Neuronal stem cell (in vitro differentiated cells): ENCODE data around the gene CXXC5.

Experiments
- DNase-seq: peaks from one replicate; pipeline ENCODE4 v3.0.0-alpha.2; 2013; ENCODE audit warnings: low spot score
- H2AFZ ChIP-seq: one replicate; pipeline ENCODE4 v1.6.1; 2013; ENCODE audit warnings: mild to moderate bottlenecking, low read length, inconsistent platforms
- H2AK5ac ChIP-seq: 2 replicates; pipeline ENCODE4 v1.6.1; 2013; ENCODE audit warnings: low read depth, mild to moderate bottlenecking, inconsistent platforms, low read length, moderate library complexity, mixed read lengths
- H2BK120ac ChIP-seq: 2 replicates; pipeline ENCODE4 v1.6.1; 2013; ENCODE audit warnings: low read depth, mild to moderate bottlenecking, inconsistent platforms, low read length, moderate library complexity, mixed read lengths
- H2BK12ac ChIP-seq: one replicate; pipeline ENCODE4 v1.6.1; 2013; ENCODE audit warnings: low read length, inconsistent platforms
- H2BK15ac ChIP-seq: 2 replicates; pipeline ENCODE4 v1.6.1; 2013; ENCODE audit warnings: mild to moderate bottlenecking, low read length, inconsistent platforms, mixed read lengths
- H2BK5ac ChIP-seq: one replicate; pipeline ENCODE4 v1.6.1; 2013; ENCODE audit warnings: inconsistent platforms, mild to moderate bottlenecking, low read length, moderate library complexity
- H3K14ac ChIP-seq: one replicate; pipeline ENCODE4 v1.6.1; 2013; ENCODE audit warnings: low read length, inconsistent platforms
- H3K18ac ChIP-seq: 2 replicates; pipeline ENCODE4 v1.6.1; 2013; ENCODE audit warnings: low read length, inconsistent platforms
- H3K23ac ChIP-seq: 2 replicates; pipeline ENCODE4 v1.6.1; 2013; ENCODE audit warnings: low read depth, mild to moderate bottlenecking, mixed read lengths, low read length, inconsistent platforms; ENCODE audit not compliant: poor library complexity
- H3K27ac ChIP-seq: replicated peaks from 3 replicates; pipeline ENCODE4 v1.5.1; 2013; ENCODE audit warnings: low read length, inconsistent platforms
- H3K27me3 ChIP-seq, 3 experiments: 2 replicates each; pipeline ENCODE4 v1.6.1; 2013; ENCODE audit warnings: low read length in 3 of 3, mild to moderate bottlenecking in 2 of 3, inconsistent platforms in 1 of 3, low read depth in 1 of 3, mixed read lengths in 1 of 3, moderate library complexity in 1 of 3; ENCODE audit not compliant: control insufficient read depth in 3 of 3, insufficient read depth in 3 of 3
- H3K36me3 ChIP-seq, 2 donors: replicated peaks in 1 of 2; 2 replicates each; pipeline ENCODE4 v1.6.1; 2013; ENCODE audit warnings: low read length in 2 of 2; ENCODE audit not compliant: control insufficient read depth in 2 of 2, insufficient read depth in 2 of 2
- H3K4ac ChIP-seq: 2 replicates; pipeline ENCODE4 v1.6.1; 2013; ENCODE audit warnings: inconsistent platforms, mild to moderate bottlenecking, low read length, moderate library complexity
- H3K4me1 ChIP-seq, 2 donors: 1 replicate in 1 of 2; 2 replicates in 1 of 2; pipeline ENCODE4 v1.6.1; 2013; ENCODE audit warnings: low read length in 2 of 2, low read depth in 1 of 2; ENCODE audit not compliant: control insufficient read depth in 2 of 2, insufficient read depth in 1 of 2
- H3K4me2 ChIP-seq: one replicate; pipeline ENCODE4 v1.6.1; 2013; ENCODE audit warnings: mild to moderate bottlenecking, low read length, inconsistent platforms; ENCODE audit not compliant: insufficient read depth, poor library complexity, severe bottlenecking
- H3K4me3 ChIP-seq, 2 donors: 2 replicates each; pipeline ENCODE4 v1.5.1; 2013; ENCODE audit warnings: low read length in 2 of 2, mild to moderate bottlenecking in 2 of 2, inconsistent platforms in 1 of 2, moderate library complexity in 1 of 2
- H3K79me1 ChIP-seq: one replicate; pipeline ENCODE4 v1.6.1; 2013; ENCODE audit warnings: low read depth, mild to moderate bottlenecking, inconsistent platforms, low read length, moderate library complexity
- H3K9ac ChIP-seq: one replicate; pipeline ENCODE4 v1.6.1; 2013; ENCODE audit warnings: mild to moderate bottlenecking, low read depth, low read length, inconsistent platforms; ENCODE audit not compliant: poor library complexity
- H3K9me3 ChIP-seq, 2 donors: replicated peaks in 1 of 2; 2 replicates each; pipeline versions ENCODE3 to v1.6.1; 2013; ENCODE audit warnings: low read length in 2 of 2, mild to moderate bottlenecking in 2 of 2, inconsistent platforms in 1 of 2, low read depth in 1 of 2, mixed read lengths in 1 of 2, moderate library complexity in 1 of 2; ENCODE audit not compliant: control insufficient read depth in 2 of 2, insufficient read depth in 1 of 2
- H4K8ac ChIP-seq: one replicate; pipeline ENCODE4 v1.6.1; 2013; ENCODE audit warnings: low read depth, mild to moderate bottlenecking, inconsistent platforms, low read length, moderate library complexity
- H4K91ac ChIP-seq: one replicate; pipeline ENCODE4 v1.6.1; 2013; ENCODE audit warnings: low read length, low read depth, mild to moderate bottlenecking, inconsistent platforms; ENCODE audit not compliant: poor library complexity
- WGBS, 2 donors: extraction: QIAGEN DNeasy Blood & Tissue Kit; methylation state at CpG; one replicate each; pipeline ENCODE4 v1.1.7; 2013; ENCODE audit warnings: missing lambda C conversion rate in 2 of 2, mixed read lengths in 1 of 2; ENCODE audit not compliant: insufficient read length in 2 of 2, insufficient replicate concordance in 1 of 2; ENCODE audit errors: extremely low coverage in 2 of 2; 5-methylcytosine and 5-hydroxymethylcytosine counted together

CXXC5 gene

DNA sequence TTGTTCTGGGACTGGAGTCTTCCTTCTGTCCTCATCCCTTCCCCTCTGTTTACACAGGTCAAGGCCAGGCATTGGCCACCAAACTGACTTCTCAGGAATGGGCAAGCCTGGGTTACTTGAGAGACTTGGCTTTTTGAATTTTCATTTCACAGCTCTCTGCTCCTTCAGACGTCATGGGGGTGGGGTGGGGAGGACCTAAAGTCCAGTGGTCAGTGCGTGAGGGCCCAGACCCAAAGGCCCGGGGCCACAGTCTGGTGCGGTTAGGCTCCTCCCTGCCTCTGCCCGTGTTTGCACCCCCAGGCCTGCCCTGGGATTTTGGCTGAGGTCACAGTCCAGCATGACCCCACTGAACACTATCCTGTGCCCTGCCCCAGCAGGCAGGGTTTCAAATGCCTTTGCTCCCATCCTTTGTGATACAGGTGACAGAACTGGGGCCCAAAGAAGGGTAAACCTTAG, 4.1 kb upstream of the CXXC5 start:
- no peak for DNase-seq
- no peak overlapping the region for H3K9ac ChIP-seq
- no peak overlapping the region for H2AK5ac ChIP-seq
- H4K91ac ChIP-seq: no peak overlapping the region
- no peak overlapping the region for H3K4ac ChIP-seq
- WGBS, 2 donors: no CpG with 5 or more reads among the region's 5 CpGs
- H4K8ac ChIP-seq: no peak overlapping the region
- peaks cover 17 to 27% of the 10 kb centered on the region in 2 donors for H3K4me1 ChIP-seq
- no peak overlapping the region for H3K23ac ChIP-seq
- no peak overlapping the region for H2AFZ ChIP-seq
- no peaks in the 10 kb centered on the region for H3K9me3 ChIP-seq
- no peak overlapping the region for H3K18ac ChIP-seq
- H2BK15ac ChIP-seq: no peak overlapping the region
- no peaks in the 10 kb centered on the region for H3K79me1 ChIP-seq
- no peak overlapping the region for H2BK5ac ChIP-seq
- no peaks in the 10 kb centered on the region for H3K36me3 ChIP-seq
- H3K4me2 ChIP-seq: no peak overlapping the region
- H2BK120ac ChIP-seq: no peak overlapping the region
- no peak overlapping the region for H3K27ac ChIP-seq
- no peak overlapping the region for H3K14ac ChIP-seq
- no peak overlapping the region for H3K4me3 ChIP-seq
- no peak overlapping the region for H2BK12ac ChIP-seq
- H3K27me3 ChIP-seq: peaks cover 0 to 23% (median 0%) of the 10 kb centered on the region in 3 experiments

DNA sequence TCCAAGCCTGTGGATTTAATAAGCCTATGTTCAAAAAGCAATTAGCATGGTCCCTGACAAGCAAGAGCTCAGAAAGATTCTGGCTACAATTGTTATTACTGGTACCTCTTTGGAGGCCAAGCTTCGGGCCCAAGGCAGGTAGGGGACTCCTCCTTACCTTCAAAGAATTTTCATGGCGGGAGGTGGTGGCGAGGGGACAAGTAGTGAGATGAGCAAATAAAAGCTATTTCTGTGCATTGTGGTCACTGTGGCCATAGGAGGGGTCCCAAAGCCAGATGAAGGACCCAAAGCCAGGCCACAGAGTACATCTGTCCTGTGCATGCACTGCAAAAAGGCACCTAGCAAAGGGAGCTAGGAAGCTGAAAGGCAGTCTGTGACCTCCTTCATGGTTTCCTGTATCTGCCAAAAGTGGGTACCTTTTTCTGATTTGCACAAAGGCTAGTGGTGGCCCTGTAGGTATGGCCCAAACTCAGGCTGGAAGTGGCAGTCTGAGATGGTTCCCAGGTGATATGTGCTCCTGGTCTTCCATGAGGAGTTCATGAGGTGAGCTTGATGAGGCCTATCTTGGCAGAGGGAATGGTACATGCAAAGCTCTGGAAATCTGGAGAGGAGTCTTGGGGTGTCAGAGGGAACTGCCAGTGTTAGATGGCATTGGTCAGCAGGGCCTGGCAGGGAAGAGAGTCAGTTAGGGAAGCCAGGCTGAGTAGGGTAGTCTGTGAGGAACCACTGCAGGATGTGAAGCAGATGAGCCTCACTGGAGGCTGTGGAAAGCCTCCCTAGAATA, 3.3 kb upstream of the CXXC5 start:
- Histone ChIP-seq H3K4me3 (no peak overlapping the region), H3K9ac (no peak overlapping the region), H2AFZ (no peak overlapping the region), H2BK120ac (no peak overlapping the region), H2BK5ac (no peak overlapping the region), H3K27ac (no peak overlapping the region), H3K14ac (no peak overlapping the region), H3K79me1 (peaks cover 3% of the 10 kb centered on the region), H3K23ac (no peak overlapping the region), H3K4ac (no peak overlapping the region), H4K8ac (no peak overlapping the region), H3K9me3 (no peaks in the 10 kb centered on the region), H3K18ac (no peak overlapping the region), H2AK5ac (no peak overlapping the region), H2BK15ac (no peak overlapping the region), H4K91ac (no peak overlapping the region), H3K27me3 (peaks cover 0 to 23% (median 0%) of the 10 kb centered on the region in 3 experiments), H2BK12ac (no peak overlapping the region), H3K36me3 (no peaks in the 10 kb centered on the region), H3K4me2 (no peak overlapping the region), H3K4me1 (peaks cover 13 to 27% of the 10 kb centered on the region in 2 donors)
- WGBS, 2 donors: no CpG with 5 or more reads among the region's 3 CpGs
- DNase-seq: no peak

DNA sequence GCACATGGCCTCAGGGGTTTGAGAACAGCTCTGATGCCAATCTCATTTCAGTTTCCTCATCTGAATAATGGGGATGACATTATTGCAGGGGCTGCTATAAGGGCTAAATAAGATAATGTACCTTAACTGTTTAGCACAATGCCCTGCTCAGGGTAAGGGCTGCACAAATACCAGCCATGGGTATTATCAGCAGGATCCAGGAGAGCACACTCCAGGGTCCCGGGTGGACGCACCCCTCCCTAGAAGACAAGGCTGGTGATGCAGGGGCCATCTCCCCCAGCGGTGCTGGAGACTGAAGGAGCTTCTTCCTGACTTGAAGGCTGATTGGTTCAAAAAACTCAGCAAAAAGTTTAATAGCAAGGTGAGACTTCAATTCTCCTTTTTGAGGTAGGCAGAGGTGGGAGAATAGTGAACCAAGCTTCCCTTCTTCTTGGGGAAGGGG, 2.7 kb upstream of the CXXC5 start:
- Histone ChIP-seq H2BK12ac (no peak overlapping the region), H3K9me3 (no peaks in the 10 kb centered on the region), H2BK15ac (no peak overlapping the region), H2AK5ac (no peak overlapping the region), H2BK5ac (no peak overlapping the region), H4K91ac (no peak overlapping the region), H3K27me3 (peaks cover 0 to 23% (median 0%) of the 10 kb centered on the region in 3 experiments), H3K4me3 (no peak overlapping the region), H3K18ac (no peak overlapping the region), H3K36me3 (no peaks in the 10 kb centered on the region), H2AFZ (no peak overlapping the region), H3K9ac (no peak overlapping the region), H3K23ac (no peak overlapping the region), H3K4me1 (peaks cover 12 to 27% of the 10 kb centered on the region in 2 donors), H3K27ac (no peak overlapping the region), H3K4ac (no peak overlapping the region), H3K4me2 (no peak overlapping the region), H2BK120ac (no peak overlapping the region), H3K79me1 (peaks cover 8% of the 10 kb centered on the region), H4K8ac (no peak overlapping the region), H3K14ac (no peak overlapping the region)
- WGBS, 2 donors: no CpG with 5 or more reads among the region's 3 CpGs
- no peak for DNase-seq

GRCh38 chr5:139646111-139646510, 2.0 kb upstream of the CXXC5 start:
- Histone ChIP-seq H3K9ac (no peak overlapping the region), H3K23ac (no peak overlapping the region), H2BK5ac (no peak overlapping the region), H2AK5ac (no peak overlapping the region), H3K18ac (no peak overlapping the region), H3K4ac (no peak overlapping the region), H3K36me3 (no peaks in the 10 kb centered on the region), H4K8ac (no peak overlapping the region), H4K91ac (no peak overlapping the region), H3K79me1 (peaks cover 8% of the 10 kb centered on the region), H3K4me2 (no peak overlapping the region), H3K4me1 (peaks cover 15 to 30% of the 10 kb centered on the region in 2 donors), H2BK120ac (no peak overlapping the region), H3K4me3 (no peak overlapping the region), H3K27me3 (peaks cover 0 to 23% (median 0%) of the 10 kb centered on the region in 3 experiments), H3K14ac (no peak overlapping the region), H2AFZ (no peak overlapping the region), H3K9me3 (no peaks in the 10 kb centered on the region), H2BK12ac (no peak overlapping the region), H2BK15ac (no peak overlapping the region), H3K27ac (no peak overlapping the region)
- no CpG with 5 or more reads among the region's 3 CpGs for WGBS, 2 donors
- no peak for DNase-seq
